SK-N-DZ (cell line): ENCODE measurements around the gene OR2V2. TPM values are rescaled to one million over a fixed set of nuclear protein-coding genes. Genes with fewer than 3 reads are reported as not detected.
"Not testable (repeated sequence)": the region's sequence is repeated elsewhere in the genome, so short reads cannot be mapped to it uniquely, and the experiment has no call there.

ENCODE experiments used
- DNase-seq: peaks from one replicate; pipeline ENCODE4 v3.0.0-alpha.2; 2015; ENCODE audit warnings: low spot score
- polyA plus RNA-seq, 2 experiments: library from polyadenylated mRNA; depleted of rRNA; stranded (reverse); fragments of >200 nt; gene quantifications; 2 replicates each; pipeline ENCODE4 v1.2.3, GENCODE V29; 2014

Gene OR2V2, protein sequence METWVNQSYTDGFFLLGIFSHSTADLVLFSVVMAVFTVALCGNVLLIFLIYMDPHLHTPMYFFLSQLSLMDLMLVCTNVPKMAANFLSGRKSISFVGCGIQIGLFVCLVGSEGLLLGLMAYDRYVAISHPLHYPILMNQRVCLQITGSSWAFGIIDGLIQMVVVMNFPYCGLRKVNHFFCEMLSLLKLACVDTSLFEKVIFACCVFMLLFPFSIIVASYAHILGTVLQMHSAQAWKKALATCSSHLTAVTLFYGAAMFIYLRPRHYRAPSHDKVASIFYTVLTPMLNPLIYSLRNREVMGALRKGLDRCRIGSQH
- not detected in 2 replicates for polyA plus RNA-seq (2014; cell fraction: cytosol; rRNA removed)
- not detected in 2 replicates for polyA plus RNA-seq (2014; cell fraction: nucleus; rRNA removed)

- not testable (repeated sequence) for DNase-seq
These were observed at the start of gene OR2V2 for GRCh38 chr5:181146927-181147636. Gene OR2V2 (plus strand): TSS chr5:181147586. CDS start chr5:181154943, 7,357 bp downstream.

- not testable (repeated sequence) for DNase-seq
These were observed 49.5 kb upstream of the OR2V2 start for GRCh38 chr5:181097759-181098491.

DNA sequence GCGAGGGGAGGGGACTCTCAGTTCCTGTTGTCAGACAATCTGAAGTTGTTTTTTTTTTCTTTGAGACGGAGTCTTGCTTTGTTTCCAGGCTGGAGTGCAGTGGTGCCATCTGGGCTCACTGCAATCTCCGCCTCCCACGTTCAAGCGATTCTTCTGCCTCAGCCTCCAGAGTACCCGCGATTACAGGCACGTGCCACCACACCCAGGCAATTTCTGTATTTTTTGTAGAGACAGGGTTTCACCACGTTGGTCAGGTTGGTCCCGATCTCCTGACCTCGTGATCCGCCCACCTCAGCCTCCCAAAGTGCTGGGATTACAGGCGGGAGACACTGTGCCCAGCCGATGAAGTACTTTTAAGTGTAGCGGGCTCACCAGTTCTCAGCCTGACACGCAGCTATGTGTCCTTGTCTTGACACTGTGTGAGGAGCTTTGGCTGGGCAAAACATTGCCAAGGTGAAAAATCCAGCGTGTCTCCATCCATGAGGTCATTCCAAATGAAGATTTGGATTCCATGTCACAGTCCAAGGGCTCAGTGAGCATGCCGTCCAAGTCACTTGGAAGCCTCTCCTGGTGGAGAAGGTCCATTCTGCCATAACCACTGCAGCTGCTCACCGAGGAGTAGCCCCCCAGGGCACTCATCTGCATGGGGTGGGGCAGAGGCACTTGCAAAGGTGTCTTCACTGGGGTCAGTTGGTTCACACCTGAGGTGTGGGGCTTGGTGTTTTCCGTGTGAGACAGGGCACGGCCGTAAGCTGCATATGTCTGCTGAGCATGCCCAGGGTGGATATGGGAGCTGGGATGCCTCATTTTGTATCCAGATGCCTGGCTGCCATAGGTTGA lies 48.4 kb upstream of the OR2V2 start:
- peak; percentile 9 for DNase-seq

DNA sequence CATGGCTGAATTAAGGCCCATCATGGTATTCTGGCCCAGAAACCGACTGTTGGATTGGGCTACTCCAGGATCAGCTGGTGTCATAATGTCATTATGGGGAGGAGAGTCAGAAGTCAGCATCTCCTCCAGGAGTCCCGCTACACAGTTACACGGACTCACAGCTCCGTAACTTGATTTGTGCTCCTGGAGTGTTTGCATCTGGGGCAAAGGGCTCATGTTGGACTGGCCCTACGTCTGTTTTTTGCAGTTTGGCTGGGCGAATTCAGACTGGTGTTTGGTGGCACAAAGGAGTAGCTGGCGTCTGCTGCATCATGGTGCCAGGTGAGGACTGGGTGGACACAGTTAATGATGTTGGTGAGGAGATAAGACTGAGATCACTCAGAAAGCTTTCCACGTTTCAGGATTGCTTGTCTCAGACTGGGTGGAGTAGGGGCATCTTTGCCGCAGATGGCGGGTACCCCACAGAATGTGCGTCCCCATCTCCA lies 47.7 kb upstream of the OR2V2 start:
- peak; percentile 8 for DNase-seq

- DNase-seq, result no peak
These were observed 47.1 kb upstream of the OR2V2 start for GRCh38 chr5:181100121-181100875.

- not testable (repeated sequence) for DNase-seq
These were observed 46.2 kb upstream of the OR2V2 start for GRCh38 chr5:181101030-181101641.

DNA sequence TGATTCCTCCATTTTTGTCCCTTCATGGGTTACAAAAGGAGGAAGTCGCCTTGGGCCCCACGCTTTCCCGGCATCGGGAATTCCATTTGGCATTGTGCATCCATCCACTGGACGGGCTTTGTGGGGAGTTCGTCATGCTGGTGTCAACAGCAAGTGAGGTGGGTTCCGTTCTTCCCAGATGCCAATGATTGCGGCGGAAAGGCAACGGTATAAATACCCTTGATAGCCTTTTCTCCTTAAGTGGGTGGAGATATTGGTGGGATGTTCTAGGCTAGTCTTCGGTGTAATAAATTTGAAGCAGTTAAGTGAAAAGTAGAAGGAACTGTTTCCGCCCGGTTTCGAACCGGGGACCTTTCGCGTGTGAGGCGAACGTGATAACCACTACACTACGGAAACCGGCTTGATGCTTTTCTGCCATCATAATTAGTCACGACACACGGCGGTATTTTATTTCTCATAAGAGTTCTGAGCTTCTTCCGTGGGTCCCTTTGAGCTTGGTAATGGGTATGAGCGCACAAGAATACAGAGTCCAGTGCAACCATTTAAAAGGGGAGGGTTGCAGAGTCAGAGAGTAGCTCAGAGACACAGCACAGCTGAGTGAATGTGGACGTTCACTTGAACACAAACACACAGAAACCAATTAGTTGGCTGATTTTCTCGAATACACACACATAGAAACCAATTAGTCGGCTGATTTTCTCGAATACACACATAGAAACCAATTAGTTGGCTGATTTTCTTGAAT lies 45.3 kb upstream of the OR2V2 start:
- not testable (repeated sequence) for DNase-seq

DNA sequence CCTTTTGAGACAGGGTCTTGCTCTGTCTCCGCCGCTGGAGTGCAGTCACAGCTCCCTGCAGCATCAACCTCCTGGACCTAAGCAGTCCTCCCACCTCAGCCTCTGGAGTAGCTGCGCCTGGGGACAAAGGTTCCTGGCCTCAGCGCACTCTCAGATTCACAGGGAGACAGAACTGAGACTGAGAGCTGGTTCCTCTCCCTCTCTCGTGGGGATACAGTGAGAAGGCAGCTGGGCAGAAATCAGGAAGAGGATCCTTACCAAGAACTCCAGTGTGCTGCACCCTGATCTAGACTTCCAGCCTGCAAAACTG lies 43.2 kb upstream of the OR2V2 start:
- not testable (repeated sequence) for DNase-seq

DNA sequence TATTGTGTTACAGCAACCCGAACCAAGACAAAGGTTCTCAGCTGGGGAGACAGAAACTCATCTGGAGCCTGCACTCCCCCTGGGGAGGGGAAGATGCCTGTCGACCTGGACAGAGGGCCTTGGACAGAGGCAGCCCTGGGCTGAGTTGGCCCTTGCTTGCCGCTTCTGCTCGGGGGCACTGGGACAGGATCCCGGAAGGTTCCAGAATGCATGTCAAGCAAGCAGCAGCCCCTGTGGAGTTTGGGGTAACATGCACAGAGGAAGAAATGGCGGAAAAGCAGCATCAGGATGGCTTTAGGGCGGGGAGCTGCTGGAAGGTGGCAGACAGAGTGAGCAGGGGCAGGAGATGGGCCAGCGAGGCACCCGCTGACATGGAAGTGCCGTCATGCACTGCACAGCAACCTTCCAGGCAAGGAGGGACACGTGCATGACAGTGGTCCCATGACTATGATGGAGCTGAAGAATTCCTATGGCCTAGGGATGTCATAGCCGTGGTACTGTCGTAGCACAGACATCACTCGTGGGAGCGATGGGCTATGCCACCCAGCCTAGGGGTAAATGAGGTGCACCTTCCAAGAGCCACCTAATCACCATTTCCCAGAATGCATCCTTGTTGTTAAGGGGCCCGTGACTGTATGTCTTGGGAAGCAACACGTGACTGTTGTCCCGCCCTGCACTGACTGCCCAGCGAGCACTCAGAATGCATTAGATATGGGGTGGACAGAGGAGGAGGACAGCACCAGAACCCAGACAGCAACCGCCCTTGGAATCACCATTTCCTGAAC lies 42.6 kb upstream of the OR2V2 start:
- not testable (repeated sequence) for DNase-seq

GRCh38 chr5:181105391-181106025 lies 41.9 kb upstream of the OR2V2 start:
- DNase-seq, result no peak

- no peak for DNase-seq
These were observed 39.7 kb upstream of the OR2V2 start for GRCh38 chr5:181107699-181108098.

DNA sequence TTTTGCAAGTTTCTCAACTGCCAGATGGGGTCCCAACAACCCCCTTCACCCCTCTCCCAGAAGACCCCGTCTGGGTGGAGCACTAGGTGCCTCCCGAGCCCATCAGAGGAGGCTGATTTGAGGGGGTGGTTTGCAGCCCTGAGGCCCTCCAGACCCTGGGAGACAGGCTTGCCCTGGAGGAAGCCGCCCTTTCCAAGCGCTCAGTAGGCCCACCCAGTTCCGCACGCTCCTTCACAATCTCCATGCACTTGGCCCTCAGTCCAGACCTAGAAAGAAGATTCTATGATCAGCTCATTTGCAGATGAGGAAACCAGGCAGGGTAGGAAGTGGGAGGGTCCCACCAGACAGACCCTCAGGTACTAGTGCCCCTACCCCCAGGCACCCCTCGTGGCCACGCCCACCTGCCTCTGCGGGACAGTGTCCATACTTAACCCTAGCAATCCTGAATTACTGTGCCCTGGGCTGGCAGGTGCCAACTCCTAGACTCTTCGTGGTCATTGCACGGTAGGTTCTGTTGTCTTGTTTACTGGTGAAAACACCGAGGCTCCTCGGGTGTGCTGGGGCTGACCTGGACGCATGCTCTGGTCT lies 38.7 kb upstream of the OR2V2 start:
- no peak for DNase-seq

GRCh38 chr5:181109489-181110013 lies 37.8 kb upstream of the OR2V2 start:
- DNase-seq, result no peak

GRCh38 chr5:181111010-181111409 lies 36.4 kb upstream of the OR2V2 start:
- no peak for DNase-seq

GRCh38 chr5:181112476-181112875 lies 34.9 kb upstream of the OR2V2 start:
- DNase-seq, result no peak

GRCh38 chr5:181113572-181113971 lies 33.8 kb upstream of the OR2V2 start:
- not testable (repeated sequence) for DNase-seq

DNA sequence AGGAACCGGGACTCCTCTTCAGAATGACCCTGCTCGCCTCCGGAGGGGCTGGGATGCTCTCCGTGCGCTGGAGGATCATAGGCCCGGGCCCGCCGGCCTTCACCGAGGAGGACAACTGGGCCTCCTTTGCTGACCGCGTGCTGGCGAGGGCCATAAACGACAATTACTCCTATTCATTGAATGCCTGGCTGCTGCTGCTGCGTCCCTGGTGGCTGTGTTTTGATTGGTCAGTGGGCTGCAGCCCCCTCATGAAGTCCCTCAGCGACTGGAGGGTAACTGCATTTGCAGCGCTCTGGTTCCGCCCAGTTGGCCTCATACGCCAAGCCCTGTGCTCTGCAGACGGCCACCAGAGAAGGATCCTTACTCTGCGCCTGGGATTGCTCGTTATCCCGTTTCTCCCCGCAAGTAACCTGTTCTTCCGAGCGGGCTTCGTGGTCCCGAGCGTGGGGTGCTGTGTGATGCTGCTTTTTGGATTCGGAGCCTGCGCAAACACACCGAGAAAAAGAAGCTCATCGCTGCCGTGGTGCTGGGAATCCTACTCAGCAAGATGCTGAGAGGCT lies 33.0 kb upstream of the OR2V2 start:
- DNase-seq, result no peak
